22Rv1 (cell line): ENCODE data around the gene FARP1.

Source experiments
- H3K27ac ChIP-seq: fragments of 450-650 bp; 2 replicates; pipeline ENCODE4 v1.5.1; 2017
- ZFX ChIP-seq: fragments of 450-650 bp; IDR thresholded peaks from 2 replicates; pipeline ENCODE4 v1.6.1; 2017; ENCODE audit warnings: antibody characterized with exemption, borderline replicate concordance
- TF ChIP-seq, protein P1 (sequence below): fragments of 450-650 bp; IDR thresholded peaks from 2 replicates; pipeline ENCODE4 v1.5.1; 2017; ENCODE audit warnings: mild to moderate bottlenecking

The FARP1 gene

DNA sequence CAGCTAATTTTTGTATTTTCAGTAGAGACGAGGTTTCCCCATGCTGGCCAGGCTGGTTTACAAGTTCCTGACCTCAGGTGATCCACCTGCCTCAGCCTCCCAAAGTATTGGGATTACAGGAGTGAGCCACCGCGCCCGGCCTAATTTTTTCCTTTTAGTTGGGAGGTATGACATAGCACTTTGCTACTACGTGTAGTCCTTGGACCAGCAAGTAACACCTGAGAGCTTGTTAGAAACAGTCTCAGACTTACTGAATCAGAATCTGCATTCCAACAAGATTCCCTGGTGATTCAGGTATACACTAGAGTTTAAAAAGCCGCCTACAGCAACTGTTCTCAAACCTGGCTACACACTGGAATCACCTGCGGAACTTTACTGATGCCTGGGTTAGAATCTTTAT is 1.8 kb upstream of the FARP1 start:
- H3K27ac ChIP-seq = no peak overlapping the region
- TF ChIP-seq, protein P1, sequence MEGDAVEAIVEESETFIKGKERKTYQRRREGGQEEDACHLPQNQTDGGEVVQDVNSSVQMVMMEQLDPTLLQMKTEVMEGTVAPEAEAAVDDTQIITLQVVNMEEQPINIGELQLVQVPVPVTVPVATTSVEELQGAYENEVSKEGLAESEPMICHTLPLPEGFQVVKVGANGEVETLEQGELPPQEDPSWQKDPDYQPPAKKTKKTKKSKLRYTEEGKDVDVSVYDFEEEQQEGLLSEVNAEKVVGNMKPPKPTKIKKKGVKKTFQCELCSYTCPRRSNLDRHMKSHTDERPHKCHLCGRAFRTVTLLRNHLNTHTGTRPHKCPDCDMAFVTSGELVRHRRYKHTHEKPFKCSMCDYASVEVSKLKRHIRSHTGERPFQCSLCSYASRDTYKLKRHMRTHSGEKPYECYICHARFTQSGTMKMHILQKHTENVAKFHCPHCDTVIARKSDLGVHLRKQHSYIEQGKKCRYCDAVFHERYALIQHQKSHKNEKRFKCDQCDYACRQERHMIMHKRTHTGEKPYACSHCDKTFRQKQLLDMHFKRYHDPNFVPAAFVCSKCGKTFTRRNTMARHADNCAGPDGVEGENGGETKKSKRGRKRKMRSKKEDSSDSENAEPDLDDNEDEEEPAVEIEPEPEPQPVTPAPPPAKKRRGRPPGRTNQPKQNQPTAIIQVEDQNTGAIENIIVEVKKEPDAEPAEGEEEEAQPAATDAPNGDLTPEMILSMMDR = no peak
- TF ChIP-seq ZFX = no peak

DNA sequence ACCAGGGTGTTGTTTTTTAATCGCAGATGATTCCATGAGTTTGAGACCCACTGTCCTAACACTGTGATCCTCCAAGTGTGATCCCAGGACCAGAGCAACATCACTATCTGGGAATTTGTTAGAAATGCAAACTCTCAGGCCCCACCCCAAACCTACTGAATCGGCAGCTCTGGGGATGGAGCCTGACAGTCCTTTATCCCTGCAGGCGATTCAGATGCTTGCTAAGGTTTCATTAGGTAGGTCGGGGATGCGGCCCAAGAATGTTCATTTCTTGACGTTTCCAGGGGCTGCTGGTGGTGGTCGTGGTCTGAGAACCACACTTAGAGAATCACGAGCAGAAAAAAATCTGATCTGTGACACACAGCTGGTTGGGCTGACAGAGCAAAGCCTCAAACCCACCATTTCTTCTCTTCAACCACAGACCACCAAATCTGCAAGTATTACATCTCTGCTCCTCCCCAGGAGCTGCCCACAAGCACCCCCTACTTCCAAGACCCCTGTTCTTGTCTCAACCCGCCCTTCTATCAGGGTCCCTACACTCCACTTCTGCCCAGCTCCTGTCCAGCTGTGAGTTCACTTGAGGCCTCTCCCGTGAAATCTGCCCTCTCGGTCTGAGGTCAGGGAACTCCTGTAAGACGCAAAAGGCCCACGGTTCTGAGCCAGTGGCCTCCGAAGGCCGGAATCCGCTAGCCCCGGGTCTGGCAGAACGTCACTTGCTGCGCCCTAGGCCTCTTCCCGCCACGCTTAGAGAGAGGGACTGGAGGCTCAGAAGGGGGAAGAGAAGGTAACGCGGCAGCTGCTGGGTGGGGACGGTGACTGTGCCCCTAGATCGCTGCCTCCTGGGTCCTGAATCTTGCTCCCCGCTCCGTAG is 1.1 kb upstream of the FARP1 start:
- no peak overlapping the region for H3K27ac ChIP-seq
- TF ChIP-seq, protein P1 = no peak
- no peak for TF ChIP-seq ZFX

DNA sequence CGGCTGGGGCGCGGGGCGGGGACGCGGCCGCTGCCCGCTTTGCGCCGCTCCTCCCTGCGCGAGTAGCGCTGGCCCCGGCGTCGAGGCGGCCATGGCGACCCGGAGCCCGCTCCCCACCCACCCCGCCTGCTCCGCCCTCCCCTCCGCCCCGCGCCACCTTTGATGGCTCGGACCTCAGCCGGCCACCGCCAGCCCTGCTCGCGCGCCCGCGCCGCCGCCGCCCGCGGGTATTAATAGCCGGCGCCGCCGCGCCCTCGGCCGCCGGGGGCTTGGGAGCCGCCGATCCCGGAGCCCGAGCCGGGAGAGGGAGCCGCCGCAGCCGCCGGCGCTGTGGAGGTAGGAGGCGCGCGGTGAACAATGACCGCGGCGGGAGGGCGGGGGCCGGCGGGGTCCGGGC is 261 bp downstream of the FARP1 start:
- no peak for TF ChIP-seq ZFX
- TF ChIP-seq, protein P1 = peak; percentile 47
- peak overlapping the region; percentile 62 for H3K27ac ChIP-seq

- peak overlapping the region; percentile 62 for H3K27ac ChIP-seq
- TF ChIP-seq, protein P1 = no peak
These were observed 720 bp downstream of the FARP1 start for GRCh38 chr13:98143601-98144026.

GRCh38 chr13:98144027-98144741 is 1.3 kb downstream of the FARP1 start:
- TF ChIP-seq ZFX = no peak
- peak overlapping the region; percentile 62; the same call in 1 of the 2 replicates for H3K27ac ChIP-seq

GRCh38 chr13:98144801-98145350 is 2.0 kb downstream of the FARP1 start:
- TF ChIP-seq, protein P1 = no peak
- no peak for TF ChIP-seq ZFX
- no peak overlapping the region for H3K27ac ChIP-seq

DNA sequence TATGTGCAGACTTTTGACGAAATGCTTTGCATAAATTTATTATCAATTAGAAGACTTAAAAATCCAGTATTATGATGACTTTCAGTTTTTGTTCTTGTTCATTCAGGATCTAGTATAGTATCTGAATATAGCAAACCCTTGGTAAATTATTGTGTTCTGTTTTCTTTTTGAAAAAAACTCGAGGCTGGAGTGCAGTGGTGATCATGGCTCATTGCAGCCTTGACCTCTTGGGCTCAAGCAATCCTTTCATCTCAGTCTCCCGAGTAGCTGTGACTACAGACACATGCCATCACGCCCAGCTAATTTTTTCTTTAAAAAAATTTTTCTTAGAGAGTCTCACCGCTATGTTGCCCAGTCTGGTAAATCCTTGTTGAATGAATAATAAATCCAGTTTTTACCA is 4.6 kb downstream of the FARP1 start:
- no peak overlapping the region for H3K27ac ChIP-seq
- TF ChIP-seq, protein P1 = no peak
- TF ChIP-seq ZFX = no peak
